Transverse colon (tissue), 4 donors: ENCODE data around the gene TBL1XR1.

Experiments used
- EP300 ChIP-seq: sonication (generic); formaldehyde crosslinking; IDR thresholded peaks from one replicate; pipeline ENCODE4 v1.6.1; 2017; ENCODE audit warnings: antibody characterized with exemption, low read depth
- POLR2AphosphoS5 ChIP-seq, 3 donors: sonication (generic); formaldehyde crosslinking; IDR thresholded peaks; one replicate each; pipeline ENCODE4 v1.6.1; 2016; ENCODE audit warnings: antibody characterized with exemption in 3 of 3
- TF ChIP-seq, protein P1 (sequence below), 5 experiments: fragments of 200-600 bp in 3 of 5; fragments of 450-650 bp in 2 of 5; sonication (generic) in 3 of 5; IDR thresholded peaks; 1 replicate in 2 of 5; 2 replicates in 3 of 5; pipeline ENCODE4 v1.5.1; 2016 to 2017; ENCODE audit warnings: antibody characterized with exemption in 5 of 5, inconsistent platforms in 3 of 5, mild to moderate bottlenecking in 2 of 5, moderate library complexity in 1 of 5

DNA sequence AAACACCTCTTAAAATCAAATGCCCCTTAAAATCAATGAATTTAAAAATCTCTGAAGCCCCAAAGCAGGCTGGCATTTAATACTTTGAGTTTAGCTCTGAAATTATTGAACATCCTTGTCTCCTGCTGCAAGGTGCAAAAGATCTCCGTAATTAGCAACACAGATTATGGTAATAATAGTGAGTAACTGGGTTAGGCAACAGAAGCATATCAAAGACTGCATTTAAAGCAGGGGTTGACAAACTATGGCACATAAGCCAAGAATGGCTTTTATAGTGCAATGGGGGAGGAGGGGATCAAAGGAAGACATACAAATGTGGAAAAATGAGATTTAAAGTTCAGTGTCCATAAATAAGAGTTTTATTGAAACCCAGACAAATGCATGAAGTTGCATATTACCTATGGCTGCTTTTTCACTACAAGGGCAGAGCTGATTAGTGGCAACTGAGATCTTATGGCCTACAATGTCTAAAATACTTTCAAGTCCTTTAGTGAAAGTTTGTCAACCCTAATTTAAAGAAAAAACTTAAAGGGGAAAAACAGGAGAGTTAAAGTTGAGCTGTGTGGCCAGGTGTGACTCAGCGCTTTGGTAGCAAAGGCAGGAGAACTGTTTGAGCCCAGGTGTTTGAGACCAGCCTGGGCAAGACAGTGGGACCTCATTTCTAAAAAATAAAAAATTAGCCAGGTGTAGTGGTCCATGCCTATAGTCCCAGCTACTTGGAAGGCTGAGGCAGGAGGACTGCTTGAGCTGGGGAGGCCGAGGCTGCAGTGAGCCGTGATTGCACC is 157.6 kb downstream of the TBL1XR1 start:
- no peak for TF ChIP-seq POLR2AphosphoS5 (IDR thresholded peaks at IDR 0.05)
- TF ChIP-seq EP300, result no peak
- TF ChIP-seq, protein P1, sequence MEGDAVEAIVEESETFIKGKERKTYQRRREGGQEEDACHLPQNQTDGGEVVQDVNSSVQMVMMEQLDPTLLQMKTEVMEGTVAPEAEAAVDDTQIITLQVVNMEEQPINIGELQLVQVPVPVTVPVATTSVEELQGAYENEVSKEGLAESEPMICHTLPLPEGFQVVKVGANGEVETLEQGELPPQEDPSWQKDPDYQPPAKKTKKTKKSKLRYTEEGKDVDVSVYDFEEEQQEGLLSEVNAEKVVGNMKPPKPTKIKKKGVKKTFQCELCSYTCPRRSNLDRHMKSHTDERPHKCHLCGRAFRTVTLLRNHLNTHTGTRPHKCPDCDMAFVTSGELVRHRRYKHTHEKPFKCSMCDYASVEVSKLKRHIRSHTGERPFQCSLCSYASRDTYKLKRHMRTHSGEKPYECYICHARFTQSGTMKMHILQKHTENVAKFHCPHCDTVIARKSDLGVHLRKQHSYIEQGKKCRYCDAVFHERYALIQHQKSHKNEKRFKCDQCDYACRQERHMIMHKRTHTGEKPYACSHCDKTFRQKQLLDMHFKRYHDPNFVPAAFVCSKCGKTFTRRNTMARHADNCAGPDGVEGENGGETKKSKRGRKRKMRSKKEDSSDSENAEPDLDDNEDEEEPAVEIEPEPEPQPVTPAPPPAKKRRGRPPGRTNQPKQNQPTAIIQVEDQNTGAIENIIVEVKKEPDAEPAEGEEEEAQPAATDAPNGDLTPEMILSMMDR (IDR thresholded peaks at IDR 0.05), result no peak
